Heart left ventricle (tissue), 13 donors: ENCODE data around the gene ZFAND4.

Experiments
- POLR2A ChIP-seq, 2 donors: fragments of 450-650 bp; IDR thresholded peaks; one replicate each; pipeline ENCODE4 v1.6.1; 2017; ENCODE audit warnings: antibody characterized with exemption in 2 of 2, mild to moderate bottlenecking in 2 of 2, moderate library complexity in 2 of 2
- TF ChIP-seq, protein P1 (sequence below), 12 donors: fragments of 200-600 bp; sonication (generic) in 4 of 12; IDR thresholded peaks; one replicate each; pipeline versions ENCODE4 v1.5.0 to v1.8.0; 2018 to 2022; ENCODE audit warnings: antibody characterized with exemption in 12 of 12, mild to moderate bottlenecking in 5 of 12
- donor health status: ischemic (EF 13 %, LVEDD 7.1; RV severe dilation, severe dysfunction).
- donor health status: DM: no; HTN: yes; CAD: no.
- donor health status: DM: no; HTN: no; CAD: no.
- donor health status: ischemic (EF 25% LVEDD 6.9; RV normal size, moderate dysfunction).
- donor health status: ischemic (EF 25% LVEDD 5.7; RV mildly dilated, moderate dysfunction).
- donor health status: ischemic (EF 35%, LVEDD 5.7; RV mildly dilated, moderate dysfunction).
- donor health status: nonischemic (EF 11% LVEDD 7.7; RV severe dilation, severe dysfunction).
- donor health status: DM: yes; HTN: yes; CAD: no.
- donor health status: PGD.
- donor health status: ischemic (EF 29% LVEDD 5.4; RV normal size, mild dysfunction).
- donor health status: nonischemic (EF 23%, LVEDD 6.1; RV moderate dilation, normal function).

DNA sequence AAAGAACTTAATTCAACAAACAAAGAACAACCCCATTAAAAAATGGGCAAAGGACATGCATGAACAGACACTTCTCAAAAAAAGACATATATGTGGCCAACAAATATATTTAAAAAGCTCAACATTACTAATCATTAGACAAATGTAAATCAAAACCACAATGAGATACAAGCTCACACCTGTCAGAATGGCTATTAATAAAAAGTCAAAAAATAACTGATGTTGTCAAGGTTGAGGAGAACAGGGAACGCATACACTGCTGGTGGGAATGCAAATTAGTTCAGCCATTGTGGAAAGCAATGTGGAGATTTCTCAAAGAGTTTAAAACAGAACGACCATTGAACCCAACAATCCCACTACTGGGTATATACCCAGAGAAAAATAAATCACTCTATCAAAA, 19.1 kb downstream of the ZFAND4 start:
- TF ChIP-seq, protein P1, sequence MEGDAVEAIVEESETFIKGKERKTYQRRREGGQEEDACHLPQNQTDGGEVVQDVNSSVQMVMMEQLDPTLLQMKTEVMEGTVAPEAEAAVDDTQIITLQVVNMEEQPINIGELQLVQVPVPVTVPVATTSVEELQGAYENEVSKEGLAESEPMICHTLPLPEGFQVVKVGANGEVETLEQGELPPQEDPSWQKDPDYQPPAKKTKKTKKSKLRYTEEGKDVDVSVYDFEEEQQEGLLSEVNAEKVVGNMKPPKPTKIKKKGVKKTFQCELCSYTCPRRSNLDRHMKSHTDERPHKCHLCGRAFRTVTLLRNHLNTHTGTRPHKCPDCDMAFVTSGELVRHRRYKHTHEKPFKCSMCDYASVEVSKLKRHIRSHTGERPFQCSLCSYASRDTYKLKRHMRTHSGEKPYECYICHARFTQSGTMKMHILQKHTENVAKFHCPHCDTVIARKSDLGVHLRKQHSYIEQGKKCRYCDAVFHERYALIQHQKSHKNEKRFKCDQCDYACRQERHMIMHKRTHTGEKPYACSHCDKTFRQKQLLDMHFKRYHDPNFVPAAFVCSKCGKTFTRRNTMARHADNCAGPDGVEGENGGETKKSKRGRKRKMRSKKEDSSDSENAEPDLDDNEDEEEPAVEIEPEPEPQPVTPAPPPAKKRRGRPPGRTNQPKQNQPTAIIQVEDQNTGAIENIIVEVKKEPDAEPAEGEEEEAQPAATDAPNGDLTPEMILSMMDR (IDR thresholded peaks at IDR 0.05), result no peak
- TF ChIP-seq POLR2A (IDR thresholded peaks at IDR 0.05), result no peak
